Spleen (tissue), 7 donors: ENCODE measurements around the gene CCNA2.

Experiments
- CTCF ChIP-seq, 11 experiments: fragments of 200-600 bp in 7 of 11; fragments of 450-650 bp in 4 of 11; sonication (generic) in 4 of 11; IDR thresholded peaks in 8 of 11; conservative IDR thresholded peaks in 3 of 11; 1 replicate in 7 of 11; 2 replicates in 4 of 11; pipeline versions ENCODE4 v1.4.0 to v1.8.0; 2016 to 2021; ENCODE audit warnings: antibody characterized with exemption in 11 of 11, inconsistent platforms in 4 of 11, mild to moderate bottlenecking in 1 of 11
- POLR2A ChIP-seq, 3 donors: fragments of 450-650 bp; IDR thresholded peaks; one replicate each; pipeline ENCODE4 v1.5.1; 2017; ENCODE audit warnings: antibody characterized with exemption in 3 of 3, mild to moderate bottlenecking in 1 of 3
- POLR2AphosphoS5 ChIP-seq, 3 donors: sonication (generic); formaldehyde crosslinking; IDR thresholded peaks; one replicate each; pipeline ENCODE4 v1.5.1; 2017; ENCODE audit warnings: antibody characterized with exemption in 3 of 3
- donor health status: DM: no; HTN: no; CAD: no; lungs with moderate emphysema.
- donor health status: DM: no; HTN: no; CAD: no.
- donor health status: DM: no; HTN: no; CAD: no.

GRCh38 chr4:121819216-121819965 lies 4.3 kb downstream of the CCNA2 start:
- no peak for TF ChIP-seq CTCF (IDR thresholded peaks at IDR 0.05 in 8 of 11, conservative IDR thresholded peaks at IDR 0.05 in 3 of 11)
- TF ChIP-seq POLR2A (IDR thresholded peaks at IDR 0.05): no peak
- no peak for TF ChIP-seq POLR2AphosphoS5 (IDR thresholded peaks at IDR 0.05)
